Measurements from ENCODE around the gene DPEP2.

GRCh38 chr16:67976205-67976604 lies 23.1 kb downstream of the DPEP2 start:
- TF ChIP-seq POLR2A (IDR thresholded peaks at IDR 0.05): no peak
- no peak for TF ChIP-seq CTCF (IDR thresholded peaks at IDR 0.05)
